SH-SY5Y (cell line): ENCODE measurements around the gene APBA1.

ENCODE experiments used
- GATA2 ChIP-seq: IDR thresholded peaks from 2 replicates; pipeline ENCODE4 v1.6.1; 2011; ENCODE audit warnings: mild to moderate bottlenecking, low read depth, low read length
- GATA3 ChIP-seq: IDR thresholded peaks from 2 replicates; pipeline ENCODE4 v1.6.1; 2011; ENCODE audit warnings: low read depth, mild to moderate bottlenecking, low read length, moderate library complexity

APBA1 gene

DNA sequence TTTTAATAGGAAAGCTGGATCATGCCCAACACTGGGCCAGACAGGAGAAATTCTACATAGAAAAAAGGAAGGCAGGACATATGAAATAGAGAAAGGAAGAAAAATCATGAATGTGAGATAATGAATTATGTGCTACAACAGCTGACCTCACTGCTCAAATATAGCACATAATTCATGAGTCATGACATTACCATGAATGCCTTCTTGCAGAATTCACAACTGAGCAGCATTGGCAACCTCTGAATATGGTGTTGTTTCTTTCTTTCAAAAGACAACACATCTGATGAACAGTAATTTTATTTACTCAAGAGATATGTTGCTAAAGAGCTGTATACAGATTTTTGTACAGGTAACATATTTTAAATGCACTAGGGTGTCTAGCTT, 34.4 kb downstream of the APBA1 start:
- no peak for TF ChIP-seq GATA2
- TF ChIP-seq GATA3, result no peak

DNA sequence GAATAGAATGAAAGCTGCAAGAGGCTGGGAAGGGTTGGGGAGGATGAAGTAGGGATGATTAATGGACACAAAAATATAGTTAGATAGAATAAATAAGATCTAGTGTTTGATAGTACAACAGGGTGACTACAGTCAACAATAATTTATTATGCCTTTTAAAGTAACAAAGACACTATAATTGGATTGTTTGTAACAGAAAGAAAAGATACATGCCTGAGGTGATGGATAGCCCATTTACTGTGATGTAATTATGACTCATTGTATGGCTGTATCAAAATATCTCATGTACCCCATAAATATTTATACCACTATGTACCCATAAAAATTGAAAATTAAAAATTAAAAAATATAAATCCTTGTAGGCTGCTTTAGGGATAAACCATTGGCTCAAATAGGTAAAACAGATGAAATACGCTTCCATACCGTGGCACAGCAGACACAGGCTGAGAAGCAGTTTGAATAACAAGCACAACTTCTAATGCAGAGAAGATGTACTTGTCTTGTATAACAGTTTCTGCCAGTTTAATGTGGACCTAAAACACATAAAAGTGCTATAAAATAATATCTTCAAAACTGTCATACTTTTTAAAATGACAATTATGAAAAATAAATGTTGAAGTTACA, 34.9 kb downstream of the APBA1 start:
- no peak for TF ChIP-seq GATA3
- no peak for TF ChIP-seq GATA2

DNA sequence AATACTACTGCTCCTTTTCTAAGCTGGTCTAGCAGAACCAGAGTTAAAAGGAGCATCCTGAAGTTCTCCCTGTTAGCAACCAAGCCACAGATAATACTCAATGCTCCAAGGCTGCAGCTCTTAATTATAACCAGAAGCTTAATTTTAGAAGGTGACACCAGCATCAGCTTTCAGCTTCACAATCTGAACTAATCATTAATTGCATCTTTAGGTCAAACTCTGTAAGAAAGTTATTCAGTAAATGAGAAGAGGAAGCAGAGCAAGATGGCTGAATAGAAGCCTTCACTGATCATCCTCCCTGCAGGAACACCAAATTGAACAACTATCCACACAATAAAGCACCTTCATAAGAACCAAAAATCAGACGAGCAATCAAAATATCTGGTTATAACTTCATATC, 38.5 kb downstream of the APBA1 start:
- TF ChIP-seq GATA3, result no peak
- TF ChIP-seq GATA2, result no peak

DNA sequence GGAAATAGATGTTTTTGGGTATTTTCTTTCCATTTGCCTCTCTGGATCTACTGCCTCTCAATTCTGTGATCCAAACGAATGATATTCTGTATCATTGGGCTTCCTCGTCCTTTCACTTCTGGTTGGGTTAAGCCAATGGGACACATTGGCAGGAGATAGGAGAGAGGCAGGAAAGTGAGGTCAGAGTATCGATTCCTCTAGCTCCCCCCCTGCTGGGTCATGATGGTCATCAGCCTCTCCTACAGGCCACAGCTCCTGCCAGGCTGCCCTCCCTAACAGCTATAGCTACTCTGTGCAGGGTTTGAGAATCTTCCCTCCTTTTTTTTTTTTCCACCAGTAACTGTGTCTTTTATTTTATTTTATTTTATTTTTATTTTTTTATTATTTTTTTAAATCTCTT, 39.4 kb downstream of the APBA1 start:
- TF ChIP-seq GATA2 (no peak), GATA3 (no peak)

DNA sequence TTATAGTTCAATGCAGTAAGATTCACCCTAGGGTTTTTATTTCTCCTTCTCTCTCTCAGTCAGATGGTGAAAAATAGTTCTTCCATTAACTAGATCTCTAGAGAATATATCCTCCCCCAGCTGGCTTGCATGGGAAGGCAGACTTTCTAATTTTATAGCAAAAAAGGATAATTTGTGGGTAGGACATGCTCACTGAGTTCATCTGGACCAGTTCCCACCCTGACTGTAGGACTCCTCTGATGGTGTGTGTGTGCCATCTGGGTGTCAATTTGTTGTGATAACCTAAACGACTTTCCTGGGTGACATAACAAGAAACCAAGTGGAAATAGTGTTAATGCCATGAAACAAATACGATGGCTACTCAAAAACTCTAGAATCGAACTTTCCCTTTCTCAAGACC, 44.9 kb downstream of the APBA1 start:
- no peak for TF ChIP-seq GATA2
- TF ChIP-seq GATA3, result no peak

DNA sequence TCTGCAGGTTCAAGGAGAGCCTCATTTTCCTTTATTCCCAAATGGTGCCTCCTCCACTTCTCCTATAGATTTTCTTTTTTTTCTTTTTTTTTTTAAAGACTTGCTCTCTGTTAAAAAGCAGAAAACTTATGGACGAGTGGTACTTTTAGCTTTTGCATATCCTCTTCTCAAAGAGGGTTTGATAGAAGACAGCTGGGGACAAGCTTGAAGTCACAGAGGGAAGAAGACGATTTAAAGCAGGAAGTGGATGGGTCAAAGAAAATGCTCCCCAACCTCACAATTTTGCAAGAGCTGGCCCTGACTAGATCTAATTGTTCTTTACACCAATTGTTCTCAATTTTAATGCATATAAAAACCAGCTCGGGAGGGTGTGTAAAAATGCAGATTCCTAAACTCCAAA, 48.9 kb downstream of the APBA1 start:
- TF ChIP-seq GATA2, result no peak
- TF ChIP-seq GATA3, result no peak

DNA sequence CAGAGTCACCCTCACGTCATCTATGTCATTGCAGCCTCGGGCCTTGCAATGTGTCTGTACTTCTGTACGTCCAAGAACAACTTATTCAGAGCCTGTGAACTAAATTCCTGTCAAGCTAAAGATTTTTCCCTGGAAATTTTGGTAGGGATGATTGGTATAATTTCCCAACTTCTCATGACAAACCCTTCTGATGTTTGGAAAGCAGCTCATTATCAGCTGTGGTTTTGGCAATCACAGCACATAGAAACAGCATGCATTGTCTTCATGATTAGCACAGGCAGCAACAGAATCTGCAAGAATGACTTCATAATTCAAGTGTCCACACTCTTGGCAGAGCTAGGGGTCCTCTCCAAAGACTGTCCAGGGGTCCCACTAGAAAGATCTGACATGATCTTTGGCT, 49.5 kb downstream of the APBA1 start:
- TF ChIP-seq GATA2 (no peak), GATA3 (no peak)

DNA sequence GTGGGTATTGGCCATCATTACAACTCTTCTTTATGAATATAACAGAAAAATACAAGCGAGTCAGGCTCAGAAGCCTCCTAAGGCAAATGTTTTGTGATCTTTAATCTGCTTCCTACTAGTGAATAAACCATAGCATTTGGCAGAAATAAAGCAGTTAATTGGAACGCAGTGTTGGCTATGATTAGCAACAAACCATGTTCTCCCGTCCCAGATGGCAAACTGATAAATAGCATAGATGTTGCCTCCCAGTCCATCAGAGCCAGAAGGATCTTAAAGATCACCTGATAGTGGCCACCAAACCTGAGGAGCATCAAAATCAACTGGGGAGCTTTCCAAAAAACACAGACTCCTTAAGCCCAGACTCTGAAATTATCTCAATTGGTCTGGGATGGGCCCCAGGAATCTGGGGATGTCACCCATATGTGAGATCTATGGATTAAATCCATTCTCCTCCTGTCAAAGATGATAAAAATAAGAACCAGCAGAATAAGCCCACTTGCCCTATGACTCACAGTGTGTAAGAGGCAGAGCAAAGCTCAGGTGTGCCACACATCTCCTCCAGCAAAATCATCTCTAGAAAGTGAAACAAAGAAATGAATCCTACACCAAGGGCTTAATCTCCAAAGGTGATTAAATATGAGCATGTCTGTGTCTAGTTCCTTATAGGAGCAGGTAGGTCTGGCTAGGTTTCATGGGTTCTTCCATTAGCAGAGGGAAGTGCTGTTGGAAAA, 50.3 kb downstream of the APBA1 start:
- no peak for TF ChIP-seq GATA3
- peak; percentile 45 for TF ChIP-seq GATA2

DNA sequence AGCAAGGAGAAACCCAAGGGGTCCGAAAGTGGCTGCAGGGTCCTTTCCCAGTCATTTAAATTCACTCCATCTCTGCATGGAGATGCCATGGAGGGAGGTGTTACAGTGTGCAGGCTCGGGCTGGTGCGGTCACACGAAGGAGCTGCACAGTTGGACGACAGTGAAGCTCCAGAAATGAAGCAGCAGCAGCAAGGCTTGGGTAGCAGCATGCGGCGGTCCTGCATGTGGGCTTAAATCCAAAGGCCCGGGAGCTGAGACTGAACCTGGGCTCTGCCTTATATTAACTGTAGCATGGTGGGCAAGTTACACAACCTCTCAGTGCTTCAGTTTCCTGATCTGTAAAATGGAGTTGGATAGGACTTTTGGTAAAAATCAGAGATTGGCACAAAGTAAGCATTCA, 51.4 kb downstream of the APBA1 start:
- no peak for TF ChIP-seq GATA3
- no peak for TF ChIP-seq GATA2

DNA sequence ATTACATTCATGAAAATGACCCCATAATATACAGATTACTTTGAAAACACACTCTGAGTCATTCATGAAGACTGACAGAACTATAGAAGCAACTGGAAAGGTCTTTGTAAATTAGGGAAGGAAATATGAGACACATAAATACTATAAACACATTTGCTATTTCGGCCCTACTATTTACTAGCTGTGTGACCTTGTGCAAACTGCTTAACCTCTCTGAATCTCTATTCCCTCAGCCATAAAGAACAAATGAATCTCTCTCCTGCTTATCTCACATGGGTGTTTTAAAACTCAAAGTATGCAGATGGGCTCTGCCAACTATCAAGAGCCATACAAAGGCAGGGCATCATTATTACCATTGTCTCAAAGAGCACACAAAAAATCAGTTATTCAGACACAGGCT, 52.9 kb downstream of the APBA1 start:
- no peak for TF ChIP-seq GATA3
- TF ChIP-seq GATA2, result no peak

DNA sequence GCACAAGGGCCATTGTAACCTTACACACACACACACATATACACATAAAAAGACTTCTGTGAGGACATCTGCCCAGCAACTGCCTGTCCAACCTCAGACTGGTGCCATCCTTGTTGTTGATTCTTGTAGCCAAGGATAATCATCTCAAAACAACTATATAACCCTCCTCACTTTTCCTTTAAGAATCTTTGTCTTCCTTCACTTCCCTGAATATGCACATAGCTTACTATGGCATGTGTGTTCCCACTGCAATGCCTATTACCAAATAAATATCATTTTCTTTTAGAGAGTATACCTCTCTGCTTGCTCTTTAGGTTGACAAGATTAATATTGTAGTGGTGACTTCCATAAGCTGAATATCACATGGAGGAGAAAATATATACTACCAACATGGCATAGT, 55.2 kb downstream of the APBA1 start:
- no peak for TF ChIP-seq GATA3
- no peak for TF ChIP-seq GATA2

DNA sequence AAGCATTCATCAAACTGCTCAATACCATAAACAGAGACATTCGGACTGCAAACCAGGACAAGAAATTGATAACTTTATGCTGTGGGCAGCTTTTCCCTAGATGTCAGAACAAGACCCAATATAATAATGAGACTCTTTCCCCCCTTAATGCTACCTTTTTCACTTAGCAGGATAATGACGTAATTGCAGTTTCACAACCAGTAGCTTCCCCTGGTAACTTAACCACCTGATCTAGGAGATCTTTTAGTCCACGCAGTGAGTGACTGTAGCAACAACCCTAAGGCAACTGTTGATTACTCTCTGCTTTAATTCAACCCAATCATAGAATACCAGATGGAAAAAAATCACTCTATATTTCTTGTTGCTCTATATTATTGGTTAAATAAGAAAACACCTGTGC, 56.3 kb downstream of the APBA1 start:
- TF ChIP-seq GATA3, result no peak
- no peak for TF ChIP-seq GATA2

DNA sequence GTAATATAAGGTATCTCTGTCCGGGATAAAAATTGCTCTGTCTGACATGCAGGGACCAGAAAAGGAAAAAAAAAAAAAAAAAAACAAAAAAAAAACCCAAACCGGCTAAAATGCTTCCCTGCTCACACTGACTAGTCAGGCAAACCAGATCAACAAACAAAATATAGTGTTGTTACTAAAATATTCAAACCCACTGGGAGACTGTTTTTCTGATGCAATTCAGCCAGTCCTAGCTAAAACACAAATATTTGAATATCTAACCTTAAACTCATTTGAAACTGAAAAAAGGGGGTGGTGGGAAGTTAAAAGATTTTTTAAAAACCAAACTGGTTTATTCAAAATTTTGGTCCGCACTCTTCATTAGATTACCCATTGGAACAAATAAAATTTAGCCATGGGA, 61.0 kb downstream of the APBA1 start:
- TF ChIP-seq GATA3, result no peak
- no peak for TF ChIP-seq GATA2

DNA sequence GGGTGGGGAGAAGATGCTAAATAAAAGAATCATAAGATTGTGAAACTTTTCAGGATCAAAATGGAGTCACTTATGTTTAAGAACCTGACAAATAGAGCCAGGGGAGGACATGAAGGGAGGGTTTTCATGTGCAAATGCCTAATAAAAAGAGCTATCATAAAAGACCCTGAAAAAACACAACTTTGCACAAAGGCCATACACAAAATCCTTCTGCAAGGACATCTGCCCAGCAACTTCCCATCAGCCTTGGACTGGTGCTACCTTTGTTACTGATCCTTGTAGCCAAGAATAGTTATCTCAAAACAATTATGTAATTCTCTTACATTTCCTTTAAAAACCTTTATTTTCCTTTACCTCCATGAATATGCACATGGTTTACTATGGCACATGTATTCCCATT, 63.0 kb downstream of the APBA1 start:
- TF ChIP-seq GATA3 (no peak), GATA2 (no peak)

DNA sequence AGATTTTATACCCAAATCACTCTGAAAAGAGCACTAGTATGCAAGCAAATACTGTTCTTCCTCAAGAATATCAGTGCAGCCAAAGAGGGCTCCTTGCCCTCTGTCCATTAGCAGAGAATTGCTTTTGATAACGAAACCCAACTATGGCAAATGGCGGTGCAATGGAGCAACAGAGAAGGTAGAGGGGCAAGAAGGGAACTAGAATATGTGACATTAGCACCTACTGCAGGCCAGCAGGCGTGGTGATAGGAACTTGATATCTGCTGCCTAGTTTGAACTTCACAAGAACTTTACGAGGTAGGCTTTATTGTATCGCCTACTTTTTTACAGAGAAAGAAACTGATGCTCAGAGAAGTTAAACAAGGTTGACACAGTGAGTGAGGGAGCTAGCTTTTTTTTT, 66.1 kb downstream of the APBA1 start:
- TF ChIP-seq GATA2 (no peak), GATA3 (no peak)
